ENCODE results near the gene NBPF26.
"Not testable (repeated sequence)": the region's sequence is repeated elsewhere in the genome, so short reads cannot be mapped to it uniquely, and the experiment has no call there.

The NBPF26 gene

DNA sequence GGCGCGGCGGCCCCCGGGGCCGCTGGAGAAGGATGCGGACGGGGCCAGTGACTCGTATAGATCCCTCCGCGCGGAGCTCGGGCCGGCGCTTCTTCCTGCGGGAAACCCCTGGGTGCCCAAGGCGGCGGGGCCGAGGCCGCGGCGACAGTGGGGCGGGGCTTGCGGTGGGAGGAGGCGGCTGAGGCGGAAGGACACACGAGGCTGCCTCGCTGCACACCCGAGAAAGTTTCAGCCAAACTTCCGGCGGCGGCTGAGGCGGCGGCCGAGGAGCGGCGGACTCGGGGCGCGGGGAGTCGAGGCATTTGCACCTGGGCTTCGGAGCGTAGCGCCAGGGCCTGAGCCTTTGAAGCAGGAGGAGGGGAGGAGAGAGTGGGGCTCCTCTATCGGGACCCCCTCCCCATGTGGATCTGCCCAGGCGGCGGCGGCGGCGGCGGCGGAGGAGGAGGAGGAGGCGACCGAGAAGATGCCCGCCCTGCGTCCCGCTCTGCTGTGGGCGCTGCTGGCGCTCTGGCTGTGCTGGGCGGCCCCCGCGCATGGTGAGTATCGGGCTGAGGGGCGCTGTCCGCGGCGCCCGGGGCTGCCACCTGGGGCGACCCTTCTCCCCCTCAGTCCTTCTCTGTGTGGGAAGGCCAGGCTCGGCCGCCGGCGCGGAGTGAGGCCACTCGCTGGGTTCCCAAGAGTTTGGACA, at the start of gene NBPF26:
NBPF26 (plus strand) TSS at position 231 of the 688 bp plus-strand sequence.
- peak; percentile 21 to 46 (median 41) for DNase-seq (ENCODE audit: low read depth in 4 of 4, low spot score in 1 of 4)

DNA sequence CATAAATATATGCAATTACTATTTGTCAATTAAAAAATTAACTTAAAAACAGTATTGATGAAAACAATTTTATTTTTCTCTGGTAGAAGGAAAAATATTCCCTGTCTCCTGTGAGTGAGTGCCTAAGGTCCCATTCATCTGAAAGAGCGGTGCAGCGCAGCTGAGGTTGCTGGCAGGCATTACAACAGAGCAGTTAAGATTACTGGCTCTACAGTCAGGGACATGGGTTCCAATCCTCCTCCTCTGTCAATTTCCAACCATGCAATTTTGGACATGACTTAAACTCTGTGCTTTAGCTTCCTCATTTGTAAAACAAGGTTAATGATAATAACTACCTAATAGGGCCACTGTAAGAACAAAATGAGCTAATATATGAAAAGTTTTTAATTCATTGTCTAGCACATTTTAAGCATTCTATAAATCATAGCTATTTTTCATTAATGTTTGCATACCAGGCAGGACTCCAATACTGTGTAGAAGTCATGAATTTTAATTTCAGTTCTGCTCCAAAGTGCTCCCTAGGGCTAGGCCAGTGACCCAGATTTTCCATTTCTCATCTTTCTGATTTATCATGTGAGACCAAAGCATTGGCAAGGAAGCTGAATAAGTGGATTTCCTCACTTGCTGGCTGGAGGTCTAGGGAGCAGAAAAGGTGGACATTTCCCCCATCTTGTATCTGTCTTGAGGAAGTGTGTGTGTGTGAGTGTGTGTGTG, 43.5 kb upstream of the NBPF26 start:
- DNase-seq (ENCODE audit: low read depth in 4 of 4, low spot score in 1 of 4), result not testable (repeated sequence)

DNA sequence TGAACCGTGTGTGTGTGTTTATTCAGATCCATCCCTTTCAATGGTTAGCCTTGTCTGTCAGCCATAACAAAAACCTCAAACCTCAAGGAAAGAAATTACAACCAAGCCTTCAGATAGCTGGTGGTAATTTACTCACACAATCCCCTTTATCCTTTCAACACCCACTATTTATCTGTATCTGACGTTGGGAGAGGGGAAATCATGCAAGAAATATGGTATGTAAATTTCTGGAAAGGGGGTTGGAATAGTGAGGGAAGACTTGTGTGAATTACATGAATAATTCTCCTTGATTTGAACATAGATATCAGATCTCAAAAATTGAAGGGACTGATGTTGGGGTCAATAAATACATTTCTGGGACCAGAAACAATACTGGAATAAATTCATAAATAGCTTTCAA, 42.8 kb upstream of the NBPF26 start:
- not testable (repeated sequence) for DNase-seq (ENCODE audit: low read depth in 4 of 4, low spot score in 1 of 4)

DNA sequence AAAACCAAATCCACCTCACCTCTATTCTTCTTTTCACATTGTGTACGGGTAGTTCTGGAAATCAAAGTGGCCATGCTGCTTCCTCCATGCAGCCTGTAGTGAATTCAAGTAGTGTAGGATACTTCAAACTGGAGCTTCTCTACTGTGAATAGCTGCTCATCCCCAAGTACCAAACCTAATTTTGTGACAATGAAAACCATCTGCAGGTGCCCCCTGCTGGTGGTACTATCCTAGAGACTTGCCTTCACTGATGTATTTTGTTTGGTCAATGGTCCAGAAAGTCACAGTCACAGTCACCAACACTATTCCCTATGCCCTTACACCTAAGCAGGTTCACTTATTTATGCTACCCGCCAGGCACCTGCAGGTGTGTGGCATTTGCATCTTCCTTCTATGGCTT, 39.3 kb upstream of the NBPF26 start:
- not testable (repeated sequence) for DNase-seq (ENCODE audit: low read depth in 4 of 4, low spot score in 1 of 4)

DNA sequence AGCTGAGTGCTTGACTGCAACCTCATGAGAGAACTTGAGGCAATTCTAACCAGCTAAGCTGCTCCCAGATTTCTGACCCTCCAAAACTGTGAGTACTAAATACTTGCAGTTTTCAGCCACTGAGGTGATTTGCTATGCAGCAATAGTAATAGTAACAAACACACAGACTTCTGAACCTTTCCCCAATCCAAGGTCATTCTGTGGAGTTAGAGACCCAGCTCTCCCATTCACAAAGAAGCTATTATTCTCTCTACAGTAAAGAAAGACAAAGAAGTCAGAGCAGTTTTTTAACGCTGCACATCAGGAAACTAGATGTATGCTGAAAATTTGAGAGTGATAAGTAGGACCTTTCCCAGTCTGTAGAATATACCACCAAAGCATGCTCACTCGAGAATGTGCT, 38.1 kb upstream of the NBPF26 start:
- DNase-seq (ENCODE audit: low read depth in 4 of 4, low spot score in 1 of 4), result not testable (repeated sequence)

DNA sequence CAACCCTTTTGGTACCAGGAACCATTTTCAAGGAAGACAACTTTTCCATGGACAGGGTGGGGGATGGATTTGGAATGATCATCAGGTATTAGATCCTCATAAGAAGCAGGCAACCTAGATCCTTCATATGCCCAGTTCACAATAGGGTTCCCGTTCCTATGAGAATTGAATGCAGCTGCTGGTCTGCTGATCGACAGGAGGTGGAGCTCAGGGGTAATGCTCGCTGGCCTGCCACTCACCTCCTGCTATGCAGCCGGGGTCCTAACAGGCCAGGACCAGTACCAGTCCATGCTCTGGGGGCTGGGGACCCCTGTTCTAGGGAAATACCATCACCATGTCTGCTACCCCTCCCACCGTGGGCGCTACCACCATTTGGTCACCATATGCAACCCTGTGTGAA, 36.5 kb upstream of the NBPF26 start:
- DNase-seq (ENCODE audit: low read depth in 4 of 4, low spot score in 1 of 4), result not testable (repeated sequence)

DNA sequence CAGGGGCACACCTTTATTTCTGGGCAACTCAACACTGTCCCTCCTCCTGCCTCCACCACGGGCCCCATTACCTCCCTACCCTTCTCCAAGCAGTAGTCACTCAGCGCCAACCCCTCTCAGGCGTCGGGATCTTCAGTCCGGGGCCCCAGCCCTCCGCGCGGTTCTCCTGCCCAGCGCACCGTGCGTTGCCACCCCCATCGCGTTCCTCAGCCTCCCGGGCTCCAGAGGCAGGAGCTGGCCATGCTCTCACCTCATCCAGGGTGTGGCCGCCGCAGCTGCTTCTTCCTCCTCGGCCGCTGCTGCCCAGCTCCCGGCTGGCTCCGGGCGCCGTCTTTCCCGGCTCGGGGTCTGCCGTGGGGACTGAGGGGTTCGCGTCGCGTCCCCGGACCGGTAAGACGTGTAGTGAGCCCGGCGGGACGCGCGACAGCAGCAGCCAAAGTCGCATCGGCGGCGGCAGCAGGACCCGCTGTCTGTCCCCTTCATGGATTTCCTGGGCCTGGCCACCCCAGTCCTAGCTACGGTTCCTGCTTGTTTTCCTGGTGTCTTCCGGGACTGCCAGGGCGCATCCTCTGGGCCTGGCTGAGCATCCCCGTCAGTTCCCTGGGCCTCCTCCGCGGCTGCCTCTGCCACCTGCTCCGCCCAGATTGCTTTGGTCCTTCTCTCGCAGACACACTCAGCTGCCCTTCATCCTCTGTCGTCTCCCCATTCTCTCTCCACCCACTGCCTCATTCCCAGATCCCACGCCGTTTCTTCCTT, 22.8 kb upstream of the NBPF26 start:
- not testable (repeated sequence) for DNase-seq (ENCODE audit: low read depth in 4 of 4, low spot score in 1 of 4)

DNA sequence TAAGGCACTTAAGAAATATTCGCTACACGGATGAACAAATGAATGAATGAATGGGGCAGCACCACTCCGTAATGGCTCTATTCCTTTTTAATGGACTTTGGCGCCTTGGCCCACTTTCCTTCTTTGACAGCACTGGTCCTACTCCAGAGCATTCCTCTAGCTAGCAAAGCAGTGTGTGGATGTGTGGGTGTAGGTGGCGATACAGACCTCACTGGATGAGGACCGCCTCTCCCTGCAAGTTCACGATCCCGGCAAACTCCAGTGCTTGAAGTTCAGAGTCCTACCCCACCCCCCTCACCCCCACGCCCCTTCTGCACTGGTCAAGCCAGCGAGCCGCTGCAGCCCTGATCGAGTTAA, 409 bp upstream of the NBPF26 start:
- DNase-seq (ENCODE audit: low read depth in 4 of 4, low spot score in 1 of 4), result not testable (repeated sequence)

DNA sequence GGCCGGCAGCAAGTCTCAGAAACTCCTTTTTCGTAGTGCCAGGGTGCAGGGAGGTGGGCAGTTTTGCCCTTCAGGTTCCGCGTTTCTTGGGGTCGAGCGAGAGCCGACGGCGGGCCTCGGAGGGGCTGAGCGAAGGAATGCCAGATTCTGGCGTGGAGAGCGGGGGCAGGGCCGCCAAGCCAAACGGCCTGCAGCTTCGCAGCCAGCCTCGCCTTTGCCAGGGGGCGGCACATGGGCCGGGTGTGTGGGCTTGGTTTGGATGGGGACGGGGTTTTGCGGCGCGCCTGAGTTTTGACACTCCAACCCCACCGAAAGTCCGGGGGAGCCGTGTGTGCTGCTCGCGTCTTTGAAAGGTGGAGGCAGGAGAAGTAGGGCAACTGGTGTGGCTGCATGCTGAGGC, 762 bp downstream of the NBPF26 start:
- DNase-seq (ENCODE audit: low read depth in 4 of 4, low spot score in 1 of 4), result not testable (repeated sequence)

DNA sequence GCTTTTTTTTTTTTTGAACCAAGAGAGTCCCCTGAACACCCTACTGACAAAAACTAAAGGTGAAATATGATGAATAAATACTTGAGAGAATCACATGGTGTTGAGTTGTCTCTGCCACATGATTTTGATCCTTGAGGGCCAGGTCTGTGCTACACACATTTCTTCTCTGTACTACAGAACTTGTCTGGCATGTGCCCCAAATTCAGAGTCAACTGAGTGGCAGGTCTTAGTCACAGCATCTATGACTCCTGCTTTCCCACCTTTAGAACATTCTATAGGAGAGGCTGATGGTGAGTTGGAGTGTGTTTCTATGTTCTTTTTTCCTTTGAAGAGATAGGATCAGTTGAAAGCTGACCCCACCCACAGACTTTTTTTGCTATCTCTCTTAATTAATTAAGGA, 5.1 kb downstream of the NBPF26 start:
- DNase-seq (ENCODE audit: low read depth in 4 of 4, low spot score in 1 of 4), result not testable (repeated sequence)

DNA sequence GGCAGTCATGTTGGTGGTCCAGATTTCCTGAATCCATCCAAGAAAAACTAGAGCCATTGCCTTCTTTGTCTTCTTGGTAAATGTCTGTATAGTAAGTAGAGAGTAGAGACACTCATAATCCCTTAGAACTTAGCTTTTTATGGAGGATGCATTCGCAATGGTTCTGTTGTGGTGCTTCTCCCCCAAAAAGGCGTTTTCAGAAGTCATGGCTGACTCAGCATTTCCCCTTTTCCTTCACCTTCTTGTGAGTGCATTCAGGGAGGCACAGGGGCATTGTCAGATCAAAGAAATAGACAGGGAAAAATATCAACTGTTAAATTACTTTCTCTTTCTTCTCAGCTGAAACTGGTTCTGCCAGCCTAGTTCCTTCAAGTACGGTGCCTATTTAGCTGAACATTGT, 45.3 kb downstream of the NBPF26 start:
- not testable (repeated sequence) for DNase-seq (ENCODE audit: low read depth in 4 of 4, low spot score in 1 of 4)

DNA sequence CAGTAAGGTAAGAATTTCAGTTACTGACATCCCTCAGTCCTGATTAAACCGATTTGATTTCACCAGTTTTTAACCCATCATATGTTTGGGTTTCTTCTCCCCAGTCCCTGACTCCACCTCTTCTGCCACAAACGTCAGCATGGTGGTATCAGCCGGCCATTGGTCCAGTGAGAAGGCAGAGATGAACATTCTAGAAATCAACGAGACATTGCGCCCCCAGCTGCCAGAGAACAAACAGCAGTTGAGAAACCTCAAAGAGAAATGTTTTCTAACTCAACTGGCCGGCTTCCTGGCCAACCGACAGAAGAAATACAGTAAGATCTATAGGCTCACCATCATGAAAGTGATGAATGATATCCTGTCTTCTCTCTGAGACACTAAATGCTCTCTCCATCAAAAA, 81.7 kb downstream of the NBPF26 start:
- not testable (repeated sequence) for DNase-seq (ENCODE audit: low read depth in 4 of 4, low spot score in 1 of 4)

DNA sequence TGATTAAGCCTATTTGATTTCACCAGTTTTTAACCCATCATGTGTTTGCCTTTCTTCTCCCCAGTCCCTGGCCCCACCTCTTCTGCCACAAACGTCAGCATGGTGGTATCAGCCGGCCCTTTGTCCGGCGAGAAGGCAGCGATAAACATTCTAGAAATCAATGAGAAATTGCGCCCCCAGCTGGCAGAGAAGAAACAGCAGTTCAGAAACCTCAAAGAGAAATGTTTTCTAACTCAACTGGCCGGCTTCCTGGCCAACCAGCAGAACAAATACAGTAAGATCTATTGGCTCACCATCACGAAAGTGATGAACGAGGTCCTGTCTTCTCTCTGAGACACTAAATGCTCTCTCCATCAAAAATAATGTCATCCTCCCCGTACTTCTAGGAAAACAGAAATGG, 88.1 kb downstream of the NBPF26 start:
- DNase-seq (ENCODE audit: low read depth in 4 of 4, low spot score in 1 of 4), result not testable (repeated sequence)

DNA sequence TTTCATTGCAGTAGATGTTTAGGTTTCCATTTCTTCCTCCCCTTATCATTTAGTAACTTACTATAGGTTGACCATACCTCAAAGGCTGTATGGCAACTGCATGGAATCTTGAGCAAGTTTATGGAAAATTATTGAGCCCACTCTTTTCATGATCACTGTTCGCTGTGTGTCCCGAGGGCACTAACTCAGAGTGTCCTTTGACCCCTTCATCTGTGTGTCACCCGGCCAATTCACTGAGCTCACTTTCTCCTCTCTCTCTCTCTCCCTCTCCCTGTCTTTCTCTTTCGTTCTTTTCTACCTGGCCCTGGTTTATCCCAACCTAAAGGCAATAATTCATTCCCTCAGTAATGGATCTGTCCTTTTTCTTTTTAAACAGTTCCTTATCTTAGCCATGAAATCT, 101.3 kb downstream of the NBPF26 start:
- DNase-seq (ENCODE audit: low read depth in 4 of 4, low spot score in 1 of 4), result not testable (repeated sequence)

DNA sequence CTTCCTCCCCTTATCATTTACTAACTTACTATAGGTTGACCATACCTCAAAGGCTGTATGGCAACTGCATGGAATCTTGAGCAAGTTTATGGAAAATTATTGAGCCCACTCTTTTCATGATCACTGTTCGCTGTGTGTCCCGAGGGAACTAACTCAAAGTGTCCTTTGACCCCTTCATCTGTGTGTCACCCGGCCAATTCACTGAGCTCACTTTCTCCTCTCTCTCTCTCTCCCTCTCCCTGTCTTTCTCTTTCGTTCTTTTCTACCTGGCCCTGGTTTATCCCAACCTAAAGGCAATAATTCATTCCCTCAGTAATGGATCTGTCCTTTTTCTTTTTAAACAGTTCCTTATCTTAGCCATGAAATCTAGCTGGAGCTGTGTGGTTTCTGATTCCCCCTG, 102.9 kb downstream of the NBPF26 start:
- not testable (repeated sequence) for DNase-seq (ENCODE audit: low read depth in 4 of 4, low spot score in 1 of 4)

DNA sequence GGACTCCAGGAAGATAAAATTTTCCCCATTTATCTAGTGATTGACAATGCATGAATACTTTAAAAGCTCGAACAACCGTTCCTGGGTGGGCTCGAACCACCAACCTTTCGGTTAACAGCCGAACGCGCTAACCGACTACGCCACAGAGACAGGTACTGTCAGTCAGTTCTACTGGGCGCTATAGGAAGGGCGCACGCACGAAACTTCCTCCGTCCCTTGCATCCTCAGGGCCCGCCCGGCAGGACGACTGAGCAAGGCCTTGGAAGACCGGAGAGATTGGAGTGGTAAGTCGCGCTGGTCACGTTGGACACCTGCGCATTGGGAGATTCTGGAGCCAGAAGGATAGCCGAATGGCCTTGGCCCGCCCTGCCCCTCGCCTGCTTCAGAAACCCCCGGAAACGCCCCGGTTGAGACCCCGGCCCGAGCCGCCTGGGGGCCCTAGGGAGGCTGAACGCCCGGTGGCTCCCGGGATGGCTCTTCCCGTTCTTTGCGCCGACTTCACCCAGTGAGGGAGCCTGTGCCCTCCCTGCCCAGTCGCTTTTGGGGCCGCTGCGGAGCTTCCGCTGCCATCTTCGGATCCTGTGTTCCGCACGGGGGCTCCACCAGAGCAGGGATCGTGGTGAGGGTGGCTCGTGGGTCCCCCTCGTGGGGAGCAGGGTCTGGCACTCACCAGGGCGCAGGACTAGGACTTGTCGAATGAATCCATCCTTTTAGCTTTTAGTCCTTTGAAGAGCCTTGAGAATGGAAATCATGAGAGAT, 120.6 kb downstream of the NBPF26 start:
- peak; percentile 49 to 54 (median 51) for DNase-seq (ENCODE audit: low read depth in 4 of 4, low spot score in 1 of 4)

DNA sequence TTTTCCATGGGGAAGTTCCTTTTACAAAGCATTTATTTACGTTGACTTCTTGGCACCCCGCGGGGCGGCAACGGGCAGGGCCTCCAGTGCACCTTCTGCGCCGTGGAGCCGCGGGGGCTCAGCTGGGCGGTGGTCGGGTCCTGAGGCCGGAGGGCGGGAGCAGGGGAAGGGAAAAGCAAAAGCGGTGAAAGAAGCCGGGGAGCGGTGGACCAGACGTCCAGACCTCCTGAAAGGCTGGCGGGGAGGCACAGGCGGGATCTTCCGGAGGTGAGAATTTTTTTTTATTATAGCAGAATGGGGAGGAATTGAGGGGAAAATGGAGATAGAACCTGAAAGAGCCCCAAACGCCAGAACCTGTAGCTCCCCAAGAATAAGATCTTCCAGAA, 121.2 kb downstream of the NBPF26 start:
- not testable (repeated sequence) for DNase-seq (ENCODE audit: low read depth in 4 of 4, low spot score in 1 of 4)

DNA sequence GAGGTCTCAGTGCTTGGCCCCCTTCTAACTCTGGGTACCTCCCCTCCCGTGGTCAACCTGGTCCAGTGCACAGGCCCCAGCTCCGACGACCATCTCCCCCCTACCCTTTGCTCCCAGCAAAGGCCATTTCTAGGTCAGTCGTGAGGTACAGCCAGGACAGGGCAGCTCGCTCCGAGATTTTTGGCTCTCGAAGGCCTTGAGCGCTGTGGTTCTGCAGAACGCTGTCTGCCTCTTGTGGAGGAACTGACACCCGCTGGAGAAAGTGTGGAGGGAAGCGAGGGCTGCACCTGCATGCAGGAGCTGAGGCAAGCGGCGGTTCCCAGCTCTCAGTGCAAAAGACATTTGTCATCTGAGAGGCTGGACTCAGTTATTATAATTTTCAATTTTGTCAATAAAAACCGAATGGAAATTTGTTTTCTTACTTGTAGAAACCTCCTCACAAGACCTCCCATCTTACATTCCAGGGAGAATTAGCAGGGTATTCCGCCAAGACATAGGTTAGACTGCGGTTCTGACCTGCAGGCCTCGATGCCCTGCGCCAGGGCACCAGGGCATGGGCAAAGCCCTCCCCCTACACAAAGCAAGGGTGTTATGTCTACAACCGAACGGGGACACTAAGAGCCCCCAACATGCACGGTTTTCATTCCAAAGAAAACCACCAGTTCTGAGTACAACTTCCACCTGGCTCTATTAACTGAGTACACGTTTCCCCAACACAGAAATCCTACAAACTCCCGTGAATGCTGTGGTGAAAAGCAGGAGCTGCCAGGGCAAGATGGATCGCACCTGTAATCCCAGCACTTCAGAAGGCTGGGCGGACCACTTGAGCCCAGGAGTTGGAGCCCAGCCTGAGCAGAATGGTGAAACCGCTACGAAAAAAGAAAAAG, 125.9 kb downstream of the NBPF26 start:
- DNase-seq (ENCODE audit: low read depth in 4 of 4, low spot score in 1 of 4), result not testable (repeated sequence)

DNA sequence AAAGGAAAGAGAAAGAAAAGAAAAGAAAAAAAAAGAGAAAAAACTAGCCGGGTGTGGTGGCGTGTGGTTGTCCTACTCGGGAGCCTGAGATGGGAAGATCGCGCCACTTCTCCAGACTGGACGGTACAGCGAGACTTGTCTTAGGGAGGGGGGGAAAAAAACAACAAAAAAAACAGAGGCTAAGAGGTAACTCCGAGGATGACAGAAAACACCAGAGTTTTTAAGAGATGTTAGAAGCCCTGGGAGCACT, 126.5 kb downstream of the NBPF26 start:
- not testable (repeated sequence) for DNase-seq (ENCODE audit: low read depth in 4 of 4, low spot score in 1 of 4)
